CD4-positive, alpha-beta T cell treated with Interleukin-15 for 4 hours (primary cell): ENCODE measurements around the gene ASCC2.

Source experiments
- DNase-seq: peaks from one replicate; pipeline ENCODE4 v3.0.0-alpha.2; 2020; ENCODE audit warnings: low spot score

ASCC2 gene

DNA sequence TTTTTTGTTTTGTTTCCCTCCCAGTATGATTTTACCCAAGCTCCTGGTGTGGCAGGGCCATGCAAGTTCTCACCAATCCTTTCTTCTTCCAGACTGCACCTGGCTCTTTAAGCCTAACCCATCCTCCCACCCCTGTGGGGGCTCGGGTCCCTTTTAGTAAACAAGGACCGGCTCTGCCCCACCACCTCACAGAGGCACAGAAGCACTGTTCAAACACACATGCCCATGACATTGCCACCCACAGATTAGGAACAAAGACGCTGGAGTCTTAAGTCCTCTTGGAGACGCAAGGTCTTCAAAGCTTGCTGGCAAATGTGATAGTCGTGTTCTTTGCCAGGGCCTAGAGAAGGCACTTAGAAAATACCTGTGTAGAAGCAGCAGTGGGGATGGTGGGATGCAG lies 52.0 kb downstream of the ASCC2 start:
- DNase-seq = no peak

DNA sequence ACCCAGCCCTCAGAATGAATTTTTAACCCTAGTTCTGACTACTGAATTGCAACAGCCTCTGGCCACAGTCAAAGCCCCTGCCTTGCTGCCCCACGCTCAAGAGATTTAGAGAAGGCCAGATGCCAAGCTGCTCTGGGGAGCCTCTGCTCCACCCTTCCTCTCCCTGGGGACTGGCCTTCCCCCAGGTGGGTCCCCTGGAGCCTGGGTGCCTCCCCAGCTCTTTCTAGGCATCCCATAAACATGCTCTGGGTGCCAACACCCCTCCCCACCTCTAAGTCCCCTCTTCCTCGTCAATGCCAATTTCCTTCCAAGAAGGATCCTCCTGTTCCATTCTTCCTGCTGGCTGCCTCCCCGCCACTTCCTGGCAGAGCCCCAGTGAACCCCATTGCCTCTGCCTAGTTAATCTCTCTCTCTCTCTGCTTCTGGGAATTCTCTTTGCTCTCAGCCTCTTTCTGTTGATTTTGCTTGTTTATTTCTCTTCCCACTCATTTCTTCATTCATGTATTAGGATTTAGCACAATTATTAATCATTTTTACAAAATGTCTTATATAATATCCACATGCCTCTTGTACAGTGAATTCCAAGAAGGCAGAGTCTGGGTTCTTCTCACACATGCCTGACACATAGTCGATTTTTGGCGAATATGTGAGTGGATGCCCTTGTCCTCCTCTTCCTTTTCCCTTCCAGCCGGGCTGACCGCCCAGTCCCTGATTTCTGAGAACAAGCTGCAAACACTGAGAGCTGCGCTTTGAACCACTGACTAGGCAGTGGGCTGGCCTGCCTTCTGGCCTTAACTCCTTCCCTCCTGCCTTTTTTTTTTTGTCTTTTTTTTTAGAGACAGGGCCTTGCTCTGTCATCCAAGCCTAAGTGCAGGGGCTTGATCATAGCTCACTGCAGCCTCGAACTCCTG lies 53.4 kb downstream of the ASCC2 start:
- DNase-seq = no peak

DNA sequence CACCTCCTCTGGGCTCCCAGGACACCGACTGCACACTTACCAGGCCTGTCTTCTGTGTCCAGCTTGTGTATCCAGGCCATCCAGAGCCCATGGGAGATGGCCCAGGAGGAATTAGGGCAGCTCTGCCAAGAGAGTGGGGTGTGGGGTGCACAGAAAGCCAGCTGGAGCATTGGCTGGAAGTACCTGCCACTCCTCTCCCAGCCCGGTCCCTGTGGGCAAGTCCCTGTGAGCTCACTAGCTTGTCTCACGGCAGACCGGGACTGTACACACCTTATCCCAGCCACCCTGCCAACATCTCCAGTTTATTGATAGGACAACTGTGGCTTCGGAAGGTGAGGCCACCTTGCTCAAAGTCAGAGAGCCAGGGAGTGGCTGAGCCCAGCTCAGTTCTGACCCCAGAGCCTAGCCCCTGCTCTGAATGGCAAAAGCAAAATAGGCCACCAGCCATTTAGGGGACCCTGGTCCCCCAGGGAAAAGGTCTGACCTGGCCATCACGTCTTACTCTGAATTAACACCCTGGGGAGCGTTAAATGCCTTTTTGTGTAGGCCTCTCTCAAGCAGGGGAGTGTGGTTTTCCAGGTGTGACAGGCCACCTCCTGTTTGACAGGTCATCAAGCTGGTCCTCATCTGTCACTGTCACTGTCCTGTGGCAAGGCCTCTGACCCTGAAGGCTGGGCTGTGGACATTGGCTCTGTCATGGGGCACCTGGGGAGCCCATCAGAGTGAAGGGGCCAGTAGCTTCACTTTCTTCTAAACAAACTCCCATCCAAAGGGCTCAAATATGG lies 55.8 kb downstream of the ASCC2 start:
- no peak for DNase-seq

DNA sequence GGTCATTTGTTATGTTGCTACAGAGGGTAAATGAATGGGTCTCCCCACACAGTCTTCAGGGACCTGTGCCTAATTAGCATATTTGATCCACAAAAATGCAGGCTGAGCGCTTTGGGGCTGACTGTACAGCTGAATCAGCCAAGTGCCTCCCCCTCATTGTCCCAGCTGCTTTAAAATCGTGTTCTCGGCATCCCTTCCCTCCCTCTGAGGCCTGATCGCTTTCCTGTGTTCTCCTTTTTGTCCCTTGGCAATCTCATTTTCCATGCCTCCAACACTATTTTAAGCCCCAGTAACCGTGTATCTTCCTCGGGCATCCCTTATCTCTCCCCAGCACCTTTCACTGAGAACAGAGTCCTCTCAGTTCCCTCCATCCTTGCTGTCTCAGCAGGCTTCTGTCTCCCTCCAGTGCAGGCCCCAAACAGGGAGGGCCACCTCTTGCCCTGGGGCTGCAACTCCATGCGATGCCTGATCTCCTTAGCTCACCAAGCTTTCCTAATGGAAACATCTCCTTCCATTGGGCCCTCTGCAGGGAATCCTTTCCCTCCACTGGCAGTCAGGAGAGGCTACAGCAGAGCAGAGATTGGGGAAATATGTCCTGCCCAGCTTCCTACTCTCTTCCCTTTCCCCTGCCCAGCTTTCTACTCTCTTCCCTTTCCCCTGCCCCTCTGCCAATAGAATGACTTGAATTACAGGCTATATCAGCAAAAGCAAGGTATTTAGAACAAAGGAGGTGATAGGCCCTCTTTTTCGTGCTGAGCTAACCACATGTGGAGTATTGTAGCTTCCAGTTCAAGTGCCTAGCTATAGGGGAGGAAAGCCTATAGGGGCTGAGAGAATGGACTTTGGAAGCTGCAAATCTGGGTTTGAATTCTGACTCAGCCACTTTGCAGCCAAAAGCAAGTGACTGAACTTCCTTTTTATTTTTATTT lies 57.1 kb downstream of the ASCC2 start:
- no peak for DNase-seq

DNA sequence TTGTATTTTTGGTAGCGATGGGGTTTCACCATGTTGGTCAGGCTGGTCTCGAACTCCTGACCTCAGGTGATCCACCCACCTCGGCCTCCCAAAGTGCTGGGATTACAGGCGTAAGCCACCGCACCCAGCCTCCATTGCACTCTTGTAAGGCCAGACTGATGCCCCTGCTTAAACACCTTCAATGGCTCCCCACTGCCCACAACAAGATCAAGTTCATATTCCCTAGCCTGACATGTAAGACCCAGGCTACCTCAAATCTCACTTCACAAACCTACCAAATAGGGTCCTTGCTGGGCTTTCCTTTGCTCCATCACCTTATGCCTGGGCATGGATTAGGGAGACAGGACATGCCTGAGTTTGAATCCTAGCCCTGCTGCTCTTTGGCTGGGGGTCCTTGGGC lies 57.9 kb downstream of the ASCC2 start:
- DNase-seq = no peak

DNA sequence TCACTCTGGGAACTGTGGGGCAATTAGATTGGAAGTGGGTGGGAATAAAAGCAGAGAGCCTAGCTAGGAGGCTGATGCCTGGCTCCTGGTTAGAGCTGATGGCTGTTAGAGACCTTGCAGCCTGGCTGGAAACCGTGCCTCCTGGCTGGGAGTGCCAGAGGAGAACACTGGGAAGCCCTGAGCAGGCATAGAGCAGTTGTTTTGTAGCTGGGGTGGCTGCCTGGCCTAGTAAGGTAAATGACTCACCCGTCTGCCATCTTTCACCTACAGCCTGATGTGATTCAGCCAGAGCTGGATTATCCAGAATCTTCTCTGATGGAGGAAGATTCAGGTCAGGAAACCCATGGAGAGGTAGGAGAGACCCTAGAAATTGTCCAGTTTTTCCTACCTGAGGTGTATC lies 64.8 kb downstream of the ASCC2 start:
- DNase-seq = no peak

DNA sequence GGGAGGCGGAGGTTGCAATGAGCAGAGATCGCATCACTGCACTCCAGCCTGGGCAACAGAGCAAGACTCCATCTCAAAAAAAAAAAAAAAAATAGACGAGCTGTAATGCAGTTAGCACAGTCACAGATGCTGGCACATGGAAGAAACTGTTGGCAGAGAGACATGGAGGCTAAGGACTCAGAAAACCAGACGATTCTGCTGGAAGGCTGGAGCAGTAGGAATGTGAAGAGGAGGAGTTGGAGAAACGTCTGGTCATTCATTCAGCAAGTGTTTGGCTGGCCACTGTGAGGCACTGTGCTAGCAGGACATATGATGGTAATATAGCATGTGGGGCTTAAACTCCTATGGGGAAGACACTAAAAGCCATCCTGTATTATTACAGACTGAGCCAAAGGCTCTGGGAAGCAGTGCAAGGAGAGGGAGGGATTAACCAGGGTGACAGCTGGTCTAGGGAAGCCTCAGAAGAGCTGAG lies 65.9 kb downstream of the ASCC2 start:
- DNase-seq = no peak

DNA sequence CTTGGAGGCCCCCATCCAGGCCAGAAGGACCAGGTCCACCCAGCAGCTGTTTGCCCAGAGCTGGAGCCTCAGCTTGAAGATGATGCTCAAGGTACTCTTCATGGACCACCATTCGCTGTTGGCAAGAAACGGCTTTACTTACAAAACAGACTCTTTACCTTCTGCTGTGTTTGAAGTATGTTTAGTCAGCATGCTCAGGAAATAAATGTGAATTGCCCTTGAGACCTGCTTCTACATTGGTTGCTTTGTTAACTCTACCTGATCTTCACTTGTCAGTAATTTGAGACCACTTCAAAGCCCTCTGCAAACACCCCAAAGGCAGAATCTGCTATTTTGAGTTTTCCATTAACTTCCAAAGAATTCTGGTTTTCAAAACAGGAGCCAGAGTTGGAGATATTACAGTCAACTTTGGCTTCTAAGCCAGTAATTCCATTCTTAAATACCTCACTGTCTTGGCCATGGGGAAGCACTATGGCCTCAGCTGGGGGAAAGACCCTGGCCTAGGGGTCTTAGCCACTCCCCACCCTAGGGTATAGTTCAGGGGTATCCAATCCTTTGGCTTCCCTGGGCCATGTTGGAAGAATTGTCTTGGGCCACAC lies 68.3 kb downstream of the ASCC2 start:
- no peak for DNase-seq

DNA sequence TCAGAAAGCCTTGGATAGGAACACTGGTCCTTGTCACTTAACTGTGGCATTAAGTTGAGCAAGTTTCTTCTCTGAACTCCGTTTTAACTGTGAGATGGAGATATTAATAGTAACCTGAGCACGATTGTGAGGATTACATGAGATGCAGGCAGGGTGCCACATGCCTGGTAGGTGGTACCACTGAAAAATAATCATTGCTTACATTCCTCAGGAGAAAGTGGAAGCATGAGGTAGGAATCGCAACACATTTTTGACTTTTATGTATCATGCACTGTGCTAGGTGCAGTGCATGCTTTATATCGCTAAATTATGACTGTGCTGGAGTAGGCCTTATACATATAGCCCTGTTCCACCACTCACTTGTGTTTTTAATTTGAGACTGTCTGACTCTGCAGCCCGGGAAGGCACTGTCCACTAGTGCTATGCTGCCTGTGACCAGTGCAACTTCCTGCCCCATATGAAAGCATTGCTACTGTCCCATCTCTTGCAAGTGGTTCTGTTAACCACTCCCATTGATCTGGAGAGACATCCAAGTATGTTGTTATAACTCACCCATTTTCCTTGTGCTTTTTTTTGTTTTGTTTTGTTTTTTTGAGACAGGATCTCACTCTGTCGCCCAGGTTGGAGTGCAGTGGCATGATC lies 69.9 kb downstream of the ASCC2 start:
- no peak for DNase-seq

DNA sequence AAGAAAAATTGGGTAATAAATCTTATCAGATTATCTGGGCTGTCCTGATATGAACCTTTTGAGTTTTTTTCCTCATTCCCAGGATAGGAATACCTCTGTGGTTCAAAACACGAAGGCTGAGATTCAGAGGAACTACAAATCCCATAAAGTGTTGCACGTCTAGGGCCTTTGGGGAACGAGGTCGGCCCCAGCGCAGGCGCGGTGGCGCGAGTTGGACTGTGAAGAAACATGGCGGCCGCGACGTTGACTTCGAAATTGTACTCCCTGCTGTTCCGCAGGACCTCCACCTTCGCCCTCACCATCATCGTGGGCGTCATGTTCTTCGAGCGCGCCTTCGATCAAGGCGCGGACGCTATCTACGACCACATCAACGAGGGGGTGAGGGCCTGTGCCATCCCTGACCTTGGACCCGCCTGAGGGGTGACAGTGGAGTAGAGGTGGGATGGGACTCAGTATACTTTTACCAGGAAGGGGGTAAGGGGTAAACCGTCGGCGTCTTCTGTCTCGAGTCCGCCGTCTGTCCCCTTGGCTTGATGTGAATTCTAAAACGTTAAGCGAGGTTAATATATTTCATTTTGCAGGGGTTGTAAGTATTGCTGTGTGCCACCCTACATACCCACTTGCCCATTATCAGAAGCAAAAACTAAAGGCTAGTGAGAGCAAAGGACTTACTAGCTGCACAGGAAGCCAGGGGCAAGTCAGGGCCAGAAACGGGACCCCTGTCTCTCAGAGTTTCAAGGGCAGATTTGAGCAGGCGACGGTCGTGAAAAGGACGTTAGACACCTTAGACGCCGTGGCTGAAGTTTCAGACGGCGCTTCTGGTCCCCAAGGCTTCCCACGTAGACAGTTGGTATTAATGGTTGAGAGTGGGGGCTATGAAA lies 70.7 kb downstream of the ASCC2 start, which contains the start of gene UQCR10:
UQCR10 (plus strand) TSS at position 199 of the 881 bp plus-strand sequence; CDS start at position 229, 30 bp downstream.
- peak; percentile 91 for DNase-seq

DNA sequence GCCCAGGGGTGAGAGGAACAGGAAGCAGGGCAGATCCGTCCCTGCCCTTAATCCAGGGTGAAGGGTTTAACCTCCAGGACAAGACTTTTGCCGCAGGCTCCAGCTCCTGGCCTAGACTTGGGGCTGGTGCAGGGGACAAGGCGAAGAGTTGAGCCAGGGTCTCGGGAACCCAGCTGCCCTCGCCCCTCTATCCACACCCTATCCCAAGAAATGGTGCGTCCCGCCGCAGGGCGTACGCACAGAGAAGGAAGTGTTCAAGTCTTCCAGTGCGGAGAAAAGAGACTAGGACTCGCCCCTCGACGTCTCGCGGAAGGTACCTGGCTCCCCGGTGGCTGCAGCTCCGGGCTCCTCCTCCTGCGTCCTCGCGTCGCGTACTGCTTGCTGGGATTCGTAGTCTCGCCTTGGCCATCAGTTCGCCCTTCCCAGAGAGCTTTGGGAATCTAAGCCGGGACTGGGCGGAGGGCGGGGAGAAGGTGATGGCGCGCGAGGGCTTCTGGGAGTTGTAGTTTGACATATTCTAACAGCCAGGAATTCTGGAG lies 71.4 kb downstream of the ASCC2 start, which contains the start of gene ZMAT5:
ZMAT5 (minus strand) TSS at position 376 of the 539 bp plus-strand sequence. CDS start 18,463 bp downstream, outside the sequence.
- peak; percentile 95 for DNase-seq

DNA sequence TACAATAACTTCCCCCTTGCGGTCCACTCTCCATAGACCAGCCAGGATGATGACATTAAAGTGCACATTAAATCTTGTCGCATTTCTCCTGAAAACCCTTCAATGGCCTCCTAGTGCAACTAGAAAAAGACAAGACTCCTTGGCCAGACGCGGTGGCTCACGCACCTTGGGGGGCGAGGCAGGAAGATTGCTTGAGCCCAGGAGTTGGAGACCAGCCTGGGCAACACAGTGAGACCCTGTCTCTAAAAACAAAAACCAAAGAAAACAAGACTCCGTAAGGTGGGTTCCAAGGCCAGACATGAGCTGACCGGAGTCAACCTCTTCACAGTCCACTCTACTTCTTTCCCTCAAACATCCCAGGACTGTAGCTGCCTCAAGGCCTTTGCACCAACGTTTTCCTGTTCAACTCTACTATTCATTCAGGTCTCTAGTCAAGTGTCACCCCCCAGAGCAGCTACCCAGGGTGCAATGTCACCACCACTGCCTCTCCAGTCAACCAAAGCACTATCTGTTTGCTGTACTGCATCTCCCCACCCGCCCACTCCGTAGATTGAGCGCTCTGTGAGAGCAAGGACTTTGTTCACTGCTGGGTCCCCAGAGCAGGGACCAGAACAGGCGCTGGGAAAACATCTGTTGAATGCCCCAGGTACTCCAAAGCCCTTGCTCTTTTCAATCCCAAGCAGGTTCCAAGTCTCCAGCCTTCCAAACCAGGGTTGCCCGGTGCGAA lies 72.0 kb downstream of the ASCC2 start:
- DNase-seq = no peak

DNA sequence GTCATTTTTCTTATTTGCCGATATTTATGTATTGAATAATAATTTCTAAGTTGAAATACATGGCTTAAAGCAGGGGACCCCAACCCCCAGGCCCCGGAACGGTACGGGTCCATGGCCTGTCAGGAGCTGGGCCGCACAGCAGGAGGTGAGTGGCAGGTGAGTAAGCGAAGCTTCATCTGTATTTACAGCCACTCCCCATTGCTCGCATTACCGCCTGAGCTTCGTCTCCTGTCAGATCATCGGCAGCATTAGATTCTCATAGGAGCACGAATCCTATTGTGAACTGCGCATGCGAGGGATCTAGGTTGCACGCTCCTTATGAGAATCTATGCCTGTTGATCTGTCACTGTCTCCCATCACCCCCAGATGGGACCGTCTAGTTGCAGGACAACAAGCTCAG lies 75.8 kb downstream of the ASCC2 start:
- no peak for DNase-seq

DNA sequence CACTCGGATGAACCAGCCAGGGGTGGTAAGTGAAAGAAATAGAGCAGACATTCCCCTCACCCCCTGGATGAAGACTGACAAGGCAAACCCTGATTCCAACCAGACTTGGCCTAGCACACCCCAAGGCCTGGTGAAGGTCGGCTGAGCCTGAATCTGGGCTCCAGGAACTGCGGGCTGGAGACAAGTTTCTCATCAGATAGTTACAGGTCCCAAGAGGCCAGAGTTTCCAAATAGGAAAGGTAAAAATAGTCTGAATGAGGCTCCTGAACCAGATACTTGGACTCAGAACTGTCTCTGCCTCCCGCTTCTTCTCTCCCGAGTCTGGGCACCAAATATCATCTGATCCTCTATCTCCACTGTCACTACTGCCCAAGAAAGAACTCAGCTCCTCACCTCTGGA lies 79.1 kb downstream of the ASCC2 start:
- DNase-seq = no peak

DNA sequence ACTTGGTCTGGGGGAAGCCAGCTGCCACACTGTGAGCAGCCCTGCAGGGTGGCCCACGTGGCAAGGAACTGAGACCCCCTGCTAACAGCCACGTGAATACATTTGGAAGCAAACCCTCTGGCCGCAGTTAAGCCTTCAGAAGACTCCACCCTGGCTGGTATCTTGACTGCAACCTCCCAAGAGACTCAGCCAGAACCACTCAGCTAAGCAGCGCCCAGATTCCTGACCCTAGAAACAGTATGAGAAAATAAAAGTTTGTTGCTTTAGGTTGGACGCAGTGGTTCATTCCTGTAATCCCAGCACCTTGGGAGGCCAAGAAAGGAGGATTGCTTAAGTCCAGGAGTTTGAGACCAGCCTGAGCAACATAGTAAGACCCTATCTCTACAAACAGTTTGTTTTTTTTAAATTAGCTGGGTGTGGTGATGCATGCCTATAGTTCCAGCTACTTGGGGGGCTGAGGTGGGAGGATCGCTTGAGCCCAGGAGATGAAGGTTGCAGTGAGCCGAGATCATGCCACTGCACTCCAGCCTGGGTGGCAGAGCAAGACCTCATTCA lies 79.9 kb downstream of the ASCC2 start:
- no peak for DNase-seq

DNA sequence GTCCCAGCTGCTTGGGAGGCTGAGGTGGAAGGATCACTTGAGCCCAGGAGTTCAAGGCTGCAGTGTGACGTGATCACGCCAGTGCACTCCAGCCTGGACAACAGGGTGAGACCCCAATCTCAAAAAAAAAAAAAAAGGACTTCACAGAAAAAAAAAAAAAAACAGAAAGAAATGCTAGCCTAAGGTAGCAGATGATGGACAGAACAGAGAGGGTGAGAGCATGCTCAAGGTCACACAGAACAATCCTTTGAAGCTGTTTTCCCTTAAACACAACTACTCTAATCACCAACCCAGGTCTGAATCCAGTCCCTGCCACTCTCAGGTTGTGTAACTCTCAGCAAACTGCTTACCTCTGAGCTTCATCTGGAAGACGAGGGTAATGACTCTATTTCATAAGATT lies 81.0 kb downstream of the ASCC2 start:
- no peak for DNase-seq

DNA sequence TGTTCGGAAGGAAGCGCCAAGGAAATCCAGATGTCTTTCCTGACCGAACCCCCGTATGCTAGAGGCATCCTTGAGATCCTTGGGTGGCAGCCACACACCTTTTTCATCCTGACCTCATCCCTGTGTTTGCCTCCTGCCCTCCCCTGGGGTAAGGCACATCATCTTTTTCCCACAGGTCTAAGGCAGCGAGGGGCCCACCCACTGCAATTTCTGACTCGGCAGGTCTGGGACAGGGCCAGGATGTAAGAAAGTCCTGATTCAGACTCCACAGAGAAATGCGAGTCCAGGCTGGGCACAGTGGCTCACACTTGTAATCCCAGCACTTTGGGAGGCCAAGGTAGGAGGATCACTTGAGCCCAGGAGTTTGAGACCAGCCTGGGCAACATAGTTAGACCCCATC lies 81.7 kb downstream of the ASCC2 start:
- DNase-seq = no peak

DNA sequence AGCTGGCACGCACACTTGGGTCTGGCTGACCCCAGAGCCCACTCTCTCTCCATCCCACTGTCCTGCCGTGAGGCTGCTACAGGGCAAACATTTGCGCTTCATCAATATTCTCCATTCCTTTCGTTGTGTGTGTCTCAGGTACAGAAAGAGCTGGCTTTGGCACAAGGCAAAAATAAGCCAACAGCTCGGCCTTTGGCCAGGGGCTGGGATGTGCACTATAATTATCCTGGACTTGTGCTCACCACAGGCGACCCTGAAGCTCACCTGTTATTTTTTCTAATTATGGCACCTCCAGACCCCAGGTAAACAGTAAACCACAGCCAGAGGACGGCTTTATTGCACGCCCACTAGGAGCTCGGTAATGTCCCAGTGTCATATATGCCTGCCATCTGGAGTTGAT lies 82.2 kb downstream of the ASCC2 start:
- no peak for DNase-seq
